Mammary epithelial cell (primary cell): ENCODE results near the gene CRYZL1.

Source experiments
- CTCF ChIP-seq, 2 donors: IDR thresholded peaks in 1 of 2; conservative IDR thresholded peaks in 1 of 2; 2 replicates each; pipeline ENCODE4 v1.5.1; 2011 to 2012; ENCODE audit warnings: inconsistent platforms in 2 of 2, low read length in 2 of 2, mild to moderate bottlenecking in 2 of 2, control low read depth in 1 of 2, low read depth in 1 of 2; ENCODE audit not compliant: insufficient read depth in 1 of 2; ENCODE audit errors: extremely low read depth in 1 of 2
- EZH2 ChIP-seq: IDR thresholded peaks from 2 replicates; pipeline ENCODE4 v1.6.1; 2012; ENCODE audit warnings: low read length, inconsistent platforms, borderline replicate concordance

GRCh38 chr21:33541756-33542639 lies 99.5 kb downstream of the CRYZL1 start, which contains the start of gene GART:
- TF ChIP-seq CTCF (conservative IDR thresholded peaks at IDR 0.05 in 1 of 2, IDR thresholded peaks at IDR 0.05 in 1 of 2; ENCODE audit: extremely low read depth in 1 of 2, insufficient read depth in 1 of 2, low read depth in 1 of 2, low read length in 2 of 2) (no peak), EZH2 (no peak)
